ENCODE data around the gene LST1.
A peak's percentile ranks its signal among the peaks of the same experiment; 100 is the strongest.
"Not testable (repeated sequence)": the region's sequence is repeated elsewhere in the genome, so short reads cannot be mapped to it uniquely, and the experiment has no call there.

LST1 gene

DNA sequence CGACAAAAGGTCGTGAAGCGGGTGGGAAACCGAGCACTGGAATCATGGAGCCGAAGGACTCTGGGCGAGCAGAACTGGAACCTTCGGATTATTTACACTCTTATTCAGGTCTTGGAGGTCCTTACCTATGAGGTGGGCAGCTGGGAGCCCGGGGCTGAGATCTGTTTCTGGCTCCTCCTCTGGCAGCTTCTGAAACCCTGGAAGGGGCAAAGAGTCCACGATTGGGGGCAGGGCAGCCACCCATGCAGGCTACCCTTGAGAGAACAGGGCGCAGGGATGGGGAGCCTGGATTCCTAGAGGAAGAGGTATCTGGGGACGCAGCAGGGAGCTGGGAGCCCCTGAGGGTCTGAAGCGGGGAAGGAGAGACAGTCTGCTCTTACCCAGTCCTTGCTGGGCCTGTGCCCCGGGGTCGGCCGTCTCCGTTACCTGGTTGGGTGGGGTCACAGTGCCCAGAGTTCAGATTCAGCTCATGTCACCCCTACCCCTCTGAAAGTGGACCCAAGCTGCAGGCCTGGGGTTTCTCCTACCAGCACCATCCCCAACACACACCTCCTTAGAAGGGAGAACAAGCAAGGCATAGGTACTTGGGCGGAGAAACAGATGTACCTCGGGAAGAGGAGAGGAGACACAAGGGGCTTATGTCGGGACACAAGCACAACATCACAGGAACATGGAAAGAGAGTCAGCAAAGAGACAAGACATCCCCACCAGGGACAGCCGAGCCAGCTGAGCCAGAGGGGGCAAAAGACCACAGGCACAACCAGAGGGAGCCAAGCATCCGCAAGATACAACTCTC, 4.4 kb upstream of the LST1 start:
- DNase-seq: peak; percentile 15 to 56 (median 31)

DNA sequence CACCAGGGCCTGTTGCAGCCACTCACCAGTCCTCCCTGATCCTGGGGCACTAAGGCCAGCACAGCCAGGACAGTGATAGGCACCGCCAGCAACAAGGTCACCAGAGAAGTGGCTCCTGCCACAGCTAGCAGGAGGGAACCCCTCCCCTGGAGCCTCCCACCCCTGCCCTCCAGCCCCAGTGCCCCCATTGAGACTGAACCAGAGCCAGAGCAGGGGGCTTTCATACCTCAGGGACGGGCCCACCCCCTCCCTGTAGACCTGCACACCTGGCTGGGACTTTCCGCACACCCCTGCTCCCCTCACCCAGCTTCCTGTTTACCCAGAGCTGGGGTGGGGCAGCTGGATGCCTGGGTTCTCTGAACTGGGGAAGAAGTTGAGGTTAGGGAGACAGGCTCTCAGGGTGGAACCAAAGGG, 3.8 kb upstream of the LST1 start, which contains the start of gene LTB:
Gene LTB, minus strand, starts transcription at position 195 of the 414 bp plus-strand sequence. Its CDS starts 7 bp downstream, at position 188.
- no peak for DNase-seq

DNA sequence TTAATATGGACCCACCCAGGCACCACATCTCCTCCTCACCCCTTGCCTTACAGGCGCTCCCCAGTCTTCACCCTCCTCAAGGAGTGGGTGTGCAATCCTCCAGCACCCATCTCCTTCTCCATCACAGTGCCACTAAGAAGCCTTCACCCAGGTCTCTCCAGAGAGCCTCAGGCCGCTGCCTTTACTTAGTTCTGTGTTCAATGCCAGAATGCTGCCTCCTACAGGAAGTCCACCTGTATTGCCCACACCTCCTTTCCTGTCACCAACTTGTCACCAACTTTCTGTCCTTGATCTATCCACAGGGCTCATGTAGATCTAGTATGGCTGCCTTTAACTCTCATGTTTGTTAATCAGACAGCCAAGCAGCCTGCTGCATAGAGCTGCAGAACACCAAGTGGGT, 586 bp upstream of the LST1 start:
- DNase-seq: no peak

DNA sequence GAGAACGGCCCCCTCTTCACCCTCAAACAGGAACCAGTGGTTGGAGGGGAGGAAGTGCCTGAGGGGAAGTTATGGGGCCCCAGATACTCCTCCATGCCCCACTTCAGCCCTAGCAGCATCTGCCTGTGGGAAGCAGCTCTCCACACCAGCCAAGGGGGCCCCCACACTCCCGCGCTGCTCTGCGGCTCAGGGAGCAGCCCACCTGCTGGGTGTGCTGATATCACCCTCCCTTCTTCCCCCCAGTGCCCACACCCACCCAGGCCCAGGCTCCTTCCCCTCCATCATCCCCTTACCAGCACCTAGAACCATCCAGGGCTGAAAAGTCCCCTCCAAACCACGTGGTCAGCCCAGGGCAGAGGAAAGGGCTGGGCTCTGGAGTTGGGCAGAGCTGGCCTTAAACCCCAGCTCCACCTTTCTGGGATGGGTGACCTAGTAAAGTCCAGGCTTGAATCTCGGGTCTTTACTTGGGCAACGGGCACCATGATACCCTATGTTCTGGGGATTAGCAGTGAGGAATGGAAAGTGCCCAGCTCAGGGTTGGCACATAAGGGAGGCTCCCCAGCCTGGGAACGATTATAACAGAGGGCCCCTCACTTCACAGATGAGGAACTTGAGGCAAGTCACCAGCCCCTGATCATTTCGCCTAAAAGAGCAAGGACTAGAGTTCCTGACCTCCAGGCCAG, 663 bp downstream of the LST1 start:
- DNase-seq: peak; percentile 65 to 75 (median 66)

DNA sequence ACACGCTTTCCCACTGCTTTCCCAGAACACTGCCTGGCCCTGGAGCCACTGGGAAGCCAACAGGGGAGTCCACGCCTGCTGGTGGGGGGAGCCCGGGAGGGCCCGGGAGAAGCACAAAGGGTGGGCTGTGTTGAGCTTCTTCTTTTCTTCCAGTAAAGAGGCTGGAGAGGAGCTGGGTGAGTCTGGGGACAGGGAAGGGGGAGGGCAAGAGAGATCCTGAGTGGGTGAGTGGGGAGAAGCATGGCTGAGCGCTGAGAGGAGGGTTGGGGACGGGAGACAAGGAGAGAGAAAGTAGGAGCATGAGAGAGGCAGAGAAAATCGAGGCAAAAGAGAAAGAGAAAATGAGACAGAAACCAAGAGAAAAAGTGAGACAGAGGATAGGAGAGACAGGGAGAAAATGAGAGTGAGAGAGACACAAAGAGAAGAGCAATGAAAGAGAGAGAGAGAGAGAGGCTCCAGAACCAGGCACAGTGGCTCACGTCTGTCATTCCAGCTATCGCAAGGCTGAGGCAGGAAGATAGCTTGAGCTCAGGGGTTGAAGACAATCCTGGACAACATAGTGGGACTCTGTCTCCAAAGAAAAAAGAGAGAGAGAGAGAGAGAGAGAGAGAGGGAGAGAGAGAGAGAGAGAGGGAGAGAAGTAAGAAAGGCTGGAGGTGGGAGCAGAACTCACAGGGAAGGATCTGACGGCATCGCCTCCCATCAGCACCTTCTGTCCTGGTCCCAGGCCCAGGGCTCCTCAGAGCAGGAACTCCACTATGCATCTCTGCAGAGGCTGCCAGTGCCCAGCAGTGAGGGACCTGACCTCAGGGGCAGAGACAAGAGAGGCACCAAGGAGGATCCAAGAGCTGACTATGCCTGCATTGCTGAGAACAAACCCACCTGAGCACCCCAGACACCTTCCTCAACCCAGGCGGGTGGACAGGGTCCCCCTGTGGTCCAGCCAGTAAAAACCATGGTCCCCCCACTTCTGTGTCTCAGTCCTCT, 2.0 kb downstream of the LST1 start:
- peak in 2 of 3 donors; percentile 37 to 38 for DNase-seq

DNA sequence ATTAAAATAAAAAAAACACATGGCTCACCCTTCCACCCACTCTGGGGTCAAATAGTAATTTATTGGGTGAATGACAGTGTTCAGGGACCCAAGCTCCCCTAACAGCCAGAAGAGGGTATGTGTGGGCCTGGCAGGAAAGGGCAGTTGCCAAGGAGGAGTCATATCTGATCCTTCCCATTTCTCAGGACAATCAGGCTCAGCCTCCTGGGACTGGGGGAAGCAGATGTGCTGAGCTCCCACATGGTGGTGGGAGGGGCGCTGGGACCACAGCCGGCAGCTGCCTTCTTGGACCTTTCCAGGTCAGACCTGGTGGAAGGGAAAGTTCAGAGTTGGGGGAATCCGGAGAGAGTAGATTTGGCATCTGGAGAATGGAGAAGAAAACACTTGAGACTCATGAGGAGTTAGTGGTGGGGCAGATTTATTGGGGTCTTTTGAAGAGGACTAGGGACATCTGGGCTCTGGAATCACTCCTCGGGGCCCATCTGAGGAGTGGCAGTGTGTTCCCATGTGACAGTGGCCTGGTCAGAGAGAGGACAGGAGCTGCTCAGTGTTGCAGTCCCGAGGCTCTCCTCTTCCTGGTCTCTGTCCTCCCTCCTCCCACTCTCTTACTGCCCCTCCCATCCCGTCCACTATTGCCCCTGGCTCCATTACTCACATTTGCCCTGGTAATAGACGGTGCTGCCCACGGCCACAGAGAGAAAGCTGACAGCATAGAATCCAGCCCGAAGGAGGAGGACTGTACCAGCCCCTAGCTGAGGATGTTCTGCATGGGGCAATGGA, 3.0 kb downstream of the LST1 start:
- DNase-seq: peak; percentile 69 to 73 (median 73)

DNA sequence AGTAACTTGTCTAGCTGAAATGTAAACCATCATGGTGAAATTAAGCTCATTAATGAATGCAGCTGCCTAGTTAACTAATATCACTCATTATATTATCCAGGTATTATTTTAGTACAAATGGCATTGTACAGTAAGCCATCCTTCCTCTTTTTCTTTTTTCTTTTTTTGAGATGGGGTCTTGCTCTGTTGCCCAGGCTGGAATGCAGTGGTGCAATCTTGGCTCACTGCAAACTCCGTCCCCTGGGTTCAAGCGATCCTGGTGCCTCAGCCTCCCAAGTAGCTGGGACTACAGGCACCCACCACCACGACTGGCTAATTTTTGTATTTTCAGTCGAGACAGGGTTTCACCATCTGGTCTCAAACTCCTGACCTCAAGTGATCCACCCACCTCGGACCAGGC, 4.6 kb downstream of the LST1 start:
- not testable (repeated sequence) for DNase-seq

DNA sequence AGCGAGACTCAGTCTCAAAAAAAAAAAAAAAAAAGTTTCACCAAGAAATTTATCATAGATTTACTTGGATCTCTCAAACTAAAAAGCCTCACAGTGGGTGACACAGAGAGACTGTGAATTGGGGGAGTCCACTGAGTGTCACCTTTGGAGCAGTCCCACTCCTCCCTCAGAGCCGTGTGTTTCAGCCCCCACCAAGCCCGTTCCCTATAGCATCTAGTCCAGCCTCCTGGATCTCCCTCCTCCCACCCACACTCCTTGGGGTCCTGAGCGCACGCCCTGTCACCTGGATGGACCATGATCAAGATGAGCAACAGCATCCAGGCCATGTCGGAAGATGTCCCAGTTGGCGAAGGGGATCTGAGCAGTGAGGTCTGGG, 6.3 kb downstream of the LST1 start:
- no peak for DNase-seq

DNA sequence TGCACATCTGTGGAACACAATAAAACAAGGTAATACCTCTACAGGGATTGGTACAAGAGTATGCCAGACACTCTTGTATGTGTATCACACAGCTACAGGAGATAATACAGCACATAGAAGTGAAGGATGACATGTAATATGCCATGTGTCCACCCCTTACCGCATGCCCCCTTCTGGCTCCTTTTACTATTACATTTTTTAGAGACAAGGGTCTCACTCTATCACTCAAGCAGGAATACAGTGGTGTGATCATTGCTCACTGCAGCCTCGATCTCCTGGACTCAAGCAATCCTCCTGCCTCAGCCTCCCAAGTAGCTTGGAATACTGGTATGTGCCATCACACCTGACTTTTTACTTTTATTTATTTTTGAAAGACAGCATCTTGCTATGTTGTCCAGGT, 10.9 kb downstream of the LST1 start:
- peak; percentile 69 to 76 (median 76) for DNase-seq

DNA sequence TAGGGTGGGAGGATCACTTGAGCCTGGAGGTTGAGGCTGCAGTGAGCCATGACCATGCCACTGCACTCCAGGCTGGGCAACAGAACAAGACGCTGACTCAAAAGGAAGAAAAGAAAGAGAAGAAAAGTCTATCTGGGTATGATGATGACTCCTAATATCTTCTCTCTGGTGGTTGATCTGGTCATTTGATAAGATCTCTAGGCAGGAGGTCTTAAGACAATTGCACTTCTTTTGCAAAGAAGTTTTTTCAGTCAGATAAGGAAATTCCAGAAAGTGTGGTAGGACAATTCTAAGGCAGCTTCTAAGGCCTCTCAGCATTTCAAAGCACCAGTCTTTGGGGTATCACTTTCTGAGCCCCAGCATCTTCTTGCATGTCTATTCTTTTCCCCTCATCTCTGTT, 21.2 kb downstream of the LST1 start:
- DNase-seq: no peak

DNA sequence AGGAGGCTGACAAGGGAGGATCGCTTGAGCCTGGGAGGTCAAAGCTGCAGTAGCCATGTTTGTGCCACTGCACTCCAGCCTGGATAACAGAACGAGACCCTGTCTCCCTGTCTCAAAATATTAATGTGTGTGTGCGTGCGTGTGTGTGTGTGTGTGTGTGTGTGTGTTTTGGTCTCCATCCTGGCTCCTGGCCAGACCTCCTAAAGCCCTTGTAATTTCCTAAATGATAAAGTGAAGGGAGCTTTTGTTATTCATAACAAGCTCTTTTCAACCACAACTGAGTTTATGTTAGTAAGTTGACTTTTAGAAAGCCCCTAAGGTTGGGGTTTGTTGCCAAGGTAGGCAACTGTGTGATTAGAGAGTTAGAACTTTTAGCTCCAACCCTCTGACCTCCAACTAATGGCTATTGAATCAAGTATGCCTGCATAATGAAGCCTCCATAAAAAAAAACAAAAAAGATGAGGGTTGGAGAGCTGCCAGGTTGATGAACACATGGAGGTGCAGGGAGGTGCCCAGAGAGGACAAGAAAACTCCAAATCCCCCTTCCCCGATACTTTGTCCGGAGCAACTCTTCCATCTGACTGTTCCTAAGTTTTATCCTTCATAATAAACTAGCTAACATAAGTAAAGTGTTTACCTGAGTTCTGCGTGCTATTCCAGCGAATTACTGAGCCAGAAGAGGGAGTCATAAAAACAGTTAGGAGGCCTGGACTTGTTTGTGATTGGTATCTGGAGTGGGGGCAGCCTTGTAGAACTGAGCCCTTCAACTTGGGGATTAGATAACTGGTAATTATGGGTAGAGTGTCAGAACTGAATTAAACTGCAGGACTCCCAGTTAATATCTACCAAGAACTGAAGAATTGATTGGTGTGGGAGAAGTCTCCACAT, 23.7 kb downstream of the LST1 start:
- no peak for DNase-seq

DNA sequence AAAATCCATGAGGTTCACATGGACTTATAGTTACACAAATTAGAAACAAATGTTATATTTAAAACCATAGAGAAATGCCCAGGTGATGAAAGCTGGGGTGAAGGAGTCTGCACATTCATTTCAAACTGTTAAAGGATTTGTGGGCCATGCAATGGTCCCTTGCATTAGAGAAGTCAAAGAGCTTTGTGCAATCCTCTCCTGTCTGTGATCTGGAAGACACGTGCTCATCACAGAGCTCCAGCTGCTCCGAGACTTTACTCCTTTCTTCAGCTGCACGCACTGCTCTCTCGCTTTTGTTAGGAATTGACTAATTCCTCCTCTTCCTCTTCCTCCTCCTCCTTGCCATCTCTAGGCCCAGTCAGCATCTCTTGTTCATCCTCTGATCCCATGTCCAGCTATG, 24.9 kb downstream of the LST1 start:
- peak in 1 of 3 donors; percentile 12 for DNase-seq

DNA sequence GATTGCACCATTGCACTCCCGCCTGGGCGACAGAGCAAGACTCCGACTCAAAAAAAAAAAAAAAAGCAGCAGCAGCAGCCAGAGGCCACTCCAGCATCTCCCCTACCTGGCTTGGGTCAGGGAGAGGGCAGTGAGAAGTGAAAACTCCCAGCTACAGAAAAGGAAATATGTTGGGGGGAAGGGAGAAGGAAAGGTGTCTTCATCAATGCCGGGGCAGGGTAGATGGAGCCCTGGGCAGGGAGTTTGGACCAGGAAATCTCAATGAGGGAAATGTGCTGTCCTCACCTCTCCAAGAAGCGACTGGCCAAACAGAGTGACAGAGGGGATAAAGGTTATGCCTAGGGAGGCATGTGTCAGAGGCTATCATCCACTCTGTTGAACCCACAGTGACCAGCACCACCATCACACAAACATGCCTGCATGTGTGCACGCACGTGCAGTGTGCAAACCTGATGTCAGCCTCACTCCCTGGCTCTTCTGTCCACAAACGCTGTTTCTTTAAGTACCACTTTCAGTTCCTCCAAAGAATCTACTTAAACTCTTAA, 28.1 kb downstream of the LST1 start:
- peak; percentile 64 to 84 (median 74) for DNase-seq

DNA sequence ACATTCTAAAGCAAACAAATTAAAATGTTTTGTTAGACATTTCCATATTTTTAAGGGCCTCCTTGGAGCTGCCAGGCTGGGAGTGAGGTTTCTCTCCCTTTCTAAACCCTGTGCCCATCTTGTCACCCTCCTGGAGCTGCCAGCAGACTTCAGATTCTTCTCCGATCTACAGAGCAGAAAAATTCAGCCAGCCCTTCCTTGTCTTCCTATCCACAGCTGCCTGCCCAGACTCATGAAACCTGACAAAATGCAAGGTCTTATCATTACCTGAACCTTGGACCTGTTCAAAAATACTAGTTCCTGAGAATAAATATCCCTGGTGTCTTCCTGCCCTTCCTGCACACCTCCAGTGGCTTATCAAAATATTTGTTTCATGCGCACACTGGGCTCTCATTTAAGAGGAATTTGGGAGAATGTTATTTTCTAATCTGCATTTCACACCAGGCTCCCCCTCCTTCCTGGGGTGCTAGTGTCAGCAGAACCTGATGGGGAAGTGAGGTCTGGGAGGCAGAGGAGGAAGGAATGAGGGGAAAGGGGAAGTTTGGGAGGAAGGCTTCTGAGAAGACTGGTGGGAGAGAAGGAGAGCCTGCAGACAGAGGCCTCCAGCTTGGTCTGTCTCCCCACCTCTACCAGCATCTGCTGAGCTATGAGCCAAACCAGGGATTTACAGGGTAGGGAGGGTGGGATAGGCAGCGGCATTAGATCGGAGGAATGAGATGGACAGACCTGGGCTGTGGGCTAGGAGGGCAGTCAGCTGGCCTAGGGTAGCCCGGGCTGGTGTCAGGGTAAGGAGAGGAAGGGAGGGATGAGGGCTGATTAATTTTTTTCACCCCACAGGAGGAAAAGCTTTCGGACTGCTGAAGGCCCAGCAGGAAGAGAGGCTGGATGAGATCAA, 28.9 kb downstream of the LST1 start, which contains the start of gene AIF1:
Gene AIF1, plus strand, starts transcription at position 551 of the 895 bp plus-strand sequence. Its CDS starts 96 bp downstream, at position 647.
- peak; percentile 72 to 81 (median 79) for DNase-seq

DNA sequence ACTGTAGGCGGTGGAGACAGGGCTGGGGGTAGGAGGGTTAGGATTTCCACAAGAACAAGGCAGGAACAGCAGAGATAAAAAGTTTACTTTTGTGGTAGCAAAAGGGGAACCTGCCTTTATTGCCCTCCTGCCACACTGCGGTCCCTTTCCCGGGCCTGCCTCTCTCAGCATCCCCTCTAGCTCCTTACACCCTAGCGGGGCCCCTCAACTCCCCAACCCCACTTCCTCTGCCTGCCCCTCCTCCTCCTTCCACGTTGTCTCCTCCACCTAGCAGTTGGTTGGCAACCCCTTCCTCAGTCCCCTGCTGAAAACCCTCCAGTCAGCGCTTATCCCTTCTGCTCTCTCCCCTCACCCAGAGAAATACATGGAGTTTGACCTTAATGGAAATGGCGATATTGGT, 29.7 kb downstream of the LST1 start:
- peak in 2 of 3 donors; percentile 17 to 25 for DNase-seq

DNA sequence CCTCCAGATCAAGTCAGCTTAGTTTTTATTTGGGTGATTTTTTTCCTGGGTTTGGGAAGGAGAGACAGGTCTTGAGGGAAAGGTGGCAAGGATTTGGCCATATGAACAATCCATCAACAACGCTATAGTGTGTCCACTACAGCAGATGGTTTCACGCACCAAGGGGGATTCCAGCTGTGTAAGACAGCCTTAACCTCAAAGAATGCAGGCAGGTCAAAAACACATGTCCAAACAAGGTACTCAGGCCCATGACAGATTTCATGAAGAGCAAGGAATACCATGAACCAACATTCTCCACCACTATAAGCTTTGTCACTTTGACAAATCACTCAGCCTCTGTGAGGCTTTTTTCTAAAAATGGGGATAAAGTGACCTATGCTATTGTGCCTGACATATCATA, 30.9 kb downstream of the LST1 start:
- no peak for DNase-seq

DNA sequence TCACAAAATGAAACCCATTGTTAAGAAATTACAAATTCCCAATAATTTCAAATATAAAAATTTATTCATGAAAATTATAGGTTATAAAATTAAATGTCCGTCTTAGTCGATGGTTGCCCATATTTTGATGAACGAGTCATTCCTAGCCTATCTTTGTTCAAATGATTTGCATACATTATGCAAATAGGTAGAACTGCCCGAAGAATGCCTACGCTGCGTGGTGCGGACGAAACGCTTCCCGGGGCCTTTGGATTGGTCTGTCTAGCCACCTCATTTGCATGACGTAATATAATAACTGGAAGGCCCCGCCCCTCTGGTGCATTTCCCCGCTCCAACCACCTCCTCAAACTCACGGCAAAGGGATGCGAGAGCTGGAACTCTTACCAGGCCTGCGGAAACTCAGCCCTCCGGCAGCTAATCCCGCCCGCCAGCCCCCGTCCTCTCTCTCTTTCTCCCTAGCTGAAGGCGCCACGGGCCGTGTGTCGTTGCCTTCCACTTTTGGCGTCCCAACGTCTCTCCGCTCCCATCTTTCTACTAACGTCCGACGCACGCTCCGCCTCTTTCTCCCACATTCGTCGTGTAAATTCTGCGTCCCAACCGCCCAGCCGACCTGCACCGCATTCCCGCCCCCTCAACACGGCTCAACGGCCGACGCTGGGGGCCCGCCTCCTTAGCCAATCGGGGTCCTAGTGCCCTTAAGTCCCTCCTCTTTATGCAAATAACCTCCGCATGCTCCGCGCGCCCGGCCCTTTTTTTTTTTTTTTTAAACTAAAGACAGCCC, 33.9 kb downstream of the LST1 start:
- DNase-seq: peak; percentile 98 to 100 (median 99)

DNA sequence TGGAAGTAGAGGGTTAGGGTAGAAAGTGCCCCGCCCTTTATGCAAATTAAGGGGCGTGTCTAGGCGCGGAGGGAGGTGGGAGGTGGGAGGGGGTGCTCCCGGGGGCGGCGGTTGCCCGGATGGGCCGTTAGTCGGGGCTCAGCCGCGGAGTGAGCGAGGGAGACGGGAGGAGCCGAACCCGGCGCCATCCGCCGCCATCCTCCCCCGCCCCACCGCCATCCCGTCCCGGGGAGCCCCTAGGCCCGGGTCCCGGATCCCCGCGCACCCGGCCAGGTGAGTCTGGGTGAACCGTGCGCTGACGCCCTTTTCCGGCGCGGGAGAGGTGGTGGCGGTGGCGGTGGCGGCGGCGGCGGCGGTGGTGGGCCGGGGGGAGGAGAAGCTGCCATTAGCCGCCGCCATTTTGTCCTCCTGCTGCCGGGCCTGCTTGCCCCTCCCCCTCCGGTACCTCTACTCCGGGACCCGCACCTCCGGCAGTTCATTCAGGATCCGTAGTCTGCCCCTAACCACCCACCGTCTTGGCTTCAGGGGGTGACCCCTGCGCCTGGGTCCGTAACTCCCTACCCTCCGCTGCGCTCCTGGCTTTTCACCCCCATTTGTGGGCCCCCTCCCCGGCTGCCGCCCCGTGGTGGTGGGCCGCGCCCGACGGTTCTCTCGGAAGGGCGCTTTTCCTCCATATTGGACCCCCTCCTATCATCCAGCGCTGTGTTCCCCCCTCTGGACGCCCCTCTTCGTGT, 34.7 kb downstream of the LST1 start, which contains the start of gene PRRC2A:
Gene PRRC2A, plus strand, starts transcription at position 130 of the 734 bp plus-strand sequence. CDS start 2,075 bp downstream, outside the sequence.
- peak in 2 of 3 donors; percentile 66 to 97 for DNase-seq
